Esophagus muscularis mucosa (tissue), 3 donors: ENCODE measurements around the gene SAMD7.

Experiments used
- POLR2A ChIP-seq: fragments of 450-650 bp; IDR thresholded peaks from one replicate; pipeline ENCODE4 v1.6.1; 2017; ENCODE audit warnings: antibody characterized with exemption, moderate library complexity, mild to moderate bottlenecking, low read depth
- TF ChIP-seq, protein P1 (sequence below), 3 experiments: fragments of 200-600 bp in 2 of 3; fragments of 450-650 bp in 1 of 3; sonication (generic) in 2 of 3; IDR thresholded peaks; one replicate each; pipeline ENCODE4 v1.5.1; 2017 to 2019; ENCODE audit warnings: antibody characterized with exemption in 3 of 3, mild to moderate bottlenecking in 2 of 3, moderate library complexity in 1 of 3

DNA sequence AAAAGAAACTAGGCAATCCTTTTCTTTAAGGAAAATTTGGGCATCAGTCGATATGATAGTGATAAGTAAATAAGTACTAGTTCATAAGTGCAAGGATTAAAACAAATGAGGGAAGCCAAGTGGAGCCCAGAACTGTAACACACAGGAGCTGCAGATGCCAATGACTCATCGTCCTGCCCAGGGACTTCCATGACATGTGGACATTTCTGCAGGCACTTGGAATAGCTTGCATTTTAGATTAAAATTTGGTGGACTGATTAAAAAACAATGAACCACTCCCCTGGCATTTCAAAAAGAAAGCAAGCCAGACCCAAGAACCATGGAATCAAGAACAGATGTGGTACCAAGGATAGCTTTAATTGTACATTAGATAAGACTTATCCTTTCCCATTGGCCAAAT lies 2.9 kb downstream of the SAMD7 start:
- no peak for TF ChIP-seq POLR2A
- TF ChIP-seq, protein P1, sequence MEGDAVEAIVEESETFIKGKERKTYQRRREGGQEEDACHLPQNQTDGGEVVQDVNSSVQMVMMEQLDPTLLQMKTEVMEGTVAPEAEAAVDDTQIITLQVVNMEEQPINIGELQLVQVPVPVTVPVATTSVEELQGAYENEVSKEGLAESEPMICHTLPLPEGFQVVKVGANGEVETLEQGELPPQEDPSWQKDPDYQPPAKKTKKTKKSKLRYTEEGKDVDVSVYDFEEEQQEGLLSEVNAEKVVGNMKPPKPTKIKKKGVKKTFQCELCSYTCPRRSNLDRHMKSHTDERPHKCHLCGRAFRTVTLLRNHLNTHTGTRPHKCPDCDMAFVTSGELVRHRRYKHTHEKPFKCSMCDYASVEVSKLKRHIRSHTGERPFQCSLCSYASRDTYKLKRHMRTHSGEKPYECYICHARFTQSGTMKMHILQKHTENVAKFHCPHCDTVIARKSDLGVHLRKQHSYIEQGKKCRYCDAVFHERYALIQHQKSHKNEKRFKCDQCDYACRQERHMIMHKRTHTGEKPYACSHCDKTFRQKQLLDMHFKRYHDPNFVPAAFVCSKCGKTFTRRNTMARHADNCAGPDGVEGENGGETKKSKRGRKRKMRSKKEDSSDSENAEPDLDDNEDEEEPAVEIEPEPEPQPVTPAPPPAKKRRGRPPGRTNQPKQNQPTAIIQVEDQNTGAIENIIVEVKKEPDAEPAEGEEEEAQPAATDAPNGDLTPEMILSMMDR (IDR thresholded peaks at IDR 0.05): no peak
